Effector CD4-positive, alpha-beta T cell (primary cell): ENCODE results near the gene WDR6.
A peak's percentile ranks its signal among the peaks of the same experiment; 100 is the strongest.
"Not testable (repeated sequence)": the region's sequence is repeated elsewhere in the genome, so short reads cannot be mapped to it uniquely, and the experiment has no call there.

ENCODE experiments used
- DNase-seq: peaks from one replicate; pipeline ENCODE4 v3.0.0-alpha.2; 2020

WDR6 gene

DNA sequence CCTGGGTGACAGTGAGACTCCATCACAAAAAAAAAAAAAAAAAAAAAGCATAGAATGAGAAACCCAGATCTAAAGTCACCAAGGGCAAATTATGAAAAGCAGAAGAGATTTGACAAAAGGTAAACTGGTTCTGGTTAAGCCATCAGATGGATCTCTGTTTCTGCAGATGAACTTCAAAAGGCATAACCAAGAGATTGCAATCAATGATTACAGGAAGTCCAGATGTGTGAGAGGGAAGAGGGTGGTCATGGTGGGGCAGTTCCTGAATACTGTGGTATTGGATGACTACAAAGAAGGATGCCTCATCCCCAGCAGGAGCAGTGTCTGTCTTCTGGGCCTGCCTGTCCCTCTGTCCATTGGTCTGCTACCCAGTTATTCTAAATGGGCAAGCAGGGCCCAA, 13.4 kb upstream of the WDR6 start:
- DNase-seq, result no peak

DNA sequence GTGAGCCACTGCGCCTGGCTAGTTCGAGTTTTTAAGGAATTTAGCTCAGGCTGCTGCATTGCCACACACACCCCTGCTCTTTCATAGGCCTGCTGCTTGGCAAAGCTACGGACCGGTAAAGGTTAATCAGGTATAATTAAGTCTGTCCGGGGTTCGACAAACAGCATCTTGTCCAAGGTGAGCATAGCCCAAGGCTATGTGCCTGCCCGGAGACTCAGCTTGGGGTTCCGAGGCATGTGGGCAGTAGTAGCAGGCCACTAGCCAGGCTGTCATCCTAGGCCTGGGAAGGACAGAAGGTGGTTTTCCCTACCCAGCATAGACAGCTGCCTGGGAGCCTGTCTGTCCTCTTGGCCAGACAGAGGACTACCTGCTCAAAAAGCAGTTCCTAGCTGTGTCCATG, 10.6 kb upstream of the WDR6 start:
- DNase-seq, result no peak

DNA sequence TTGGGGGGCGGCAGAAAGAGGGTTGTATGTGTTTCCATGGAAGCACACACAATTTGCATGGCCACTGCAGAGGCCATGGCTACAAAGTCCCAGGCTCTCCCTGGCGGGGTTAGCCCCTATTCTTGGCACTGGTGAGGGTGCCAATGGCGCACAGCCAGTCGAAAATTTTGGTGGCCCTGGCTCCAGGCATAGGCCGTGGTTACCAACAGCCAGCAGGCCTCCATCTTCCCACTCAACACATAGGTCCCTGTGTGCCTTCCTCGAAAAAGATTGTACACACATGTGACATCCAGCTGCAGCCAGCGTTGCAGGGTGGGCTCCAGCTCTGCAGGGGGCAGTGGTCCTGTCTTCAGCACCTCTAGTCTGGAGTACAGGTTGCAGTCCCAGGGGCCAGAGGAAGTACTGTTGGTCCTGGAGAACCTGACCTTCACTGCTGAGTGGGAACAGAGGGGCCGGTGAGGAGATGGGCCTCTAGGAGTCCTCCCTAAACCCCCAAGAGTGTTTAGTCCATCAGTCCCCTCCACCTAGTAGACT, 10.0 kb upstream of the WDR6 start:
- no peak for DNase-seq

DNA sequence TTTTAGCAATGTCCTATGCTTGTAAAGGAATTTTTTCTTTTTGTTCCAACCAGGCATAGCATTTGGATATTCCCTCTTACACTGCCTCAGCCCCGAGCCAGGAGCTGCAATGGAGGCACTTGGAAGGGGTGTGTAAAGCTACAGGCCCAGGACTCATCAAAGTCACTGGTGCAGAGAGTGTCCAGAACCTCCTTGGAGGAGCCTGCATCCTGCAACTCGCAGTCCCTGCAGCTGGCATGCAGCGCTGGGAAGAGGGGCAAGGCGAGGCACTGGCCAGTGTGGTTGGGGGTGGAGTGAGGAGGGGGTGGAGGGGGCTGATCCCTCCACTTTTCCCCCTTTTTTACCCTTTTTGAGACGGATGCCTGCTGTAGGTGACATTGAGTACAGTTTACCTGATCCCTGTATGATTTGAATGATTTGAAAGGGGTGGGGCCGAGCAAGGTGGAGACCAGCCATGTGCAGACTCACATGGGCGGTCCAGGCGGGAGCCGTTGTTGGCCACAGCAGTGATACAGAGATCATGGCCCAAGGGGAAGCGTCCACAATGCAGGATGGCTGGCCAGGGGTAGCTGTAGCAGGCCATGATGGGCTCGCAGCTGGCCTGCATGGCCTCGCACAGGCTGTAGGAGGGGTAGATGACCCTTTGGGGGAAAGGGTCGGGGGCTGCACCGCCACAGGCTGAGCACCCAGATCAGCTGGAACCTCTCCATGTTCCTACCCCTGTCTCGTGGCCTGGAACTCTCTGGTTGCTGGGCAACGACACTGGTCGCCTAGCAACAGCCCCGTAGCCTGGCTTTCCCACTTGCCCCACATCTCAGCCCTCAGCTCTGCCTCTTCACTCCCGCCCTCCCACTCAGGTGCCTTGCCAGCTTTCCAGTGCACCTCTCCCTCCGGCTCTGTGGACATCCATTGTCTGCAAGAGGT, 9.2 kb upstream of the WDR6 start:
- no peak for DNase-seq

DNA sequence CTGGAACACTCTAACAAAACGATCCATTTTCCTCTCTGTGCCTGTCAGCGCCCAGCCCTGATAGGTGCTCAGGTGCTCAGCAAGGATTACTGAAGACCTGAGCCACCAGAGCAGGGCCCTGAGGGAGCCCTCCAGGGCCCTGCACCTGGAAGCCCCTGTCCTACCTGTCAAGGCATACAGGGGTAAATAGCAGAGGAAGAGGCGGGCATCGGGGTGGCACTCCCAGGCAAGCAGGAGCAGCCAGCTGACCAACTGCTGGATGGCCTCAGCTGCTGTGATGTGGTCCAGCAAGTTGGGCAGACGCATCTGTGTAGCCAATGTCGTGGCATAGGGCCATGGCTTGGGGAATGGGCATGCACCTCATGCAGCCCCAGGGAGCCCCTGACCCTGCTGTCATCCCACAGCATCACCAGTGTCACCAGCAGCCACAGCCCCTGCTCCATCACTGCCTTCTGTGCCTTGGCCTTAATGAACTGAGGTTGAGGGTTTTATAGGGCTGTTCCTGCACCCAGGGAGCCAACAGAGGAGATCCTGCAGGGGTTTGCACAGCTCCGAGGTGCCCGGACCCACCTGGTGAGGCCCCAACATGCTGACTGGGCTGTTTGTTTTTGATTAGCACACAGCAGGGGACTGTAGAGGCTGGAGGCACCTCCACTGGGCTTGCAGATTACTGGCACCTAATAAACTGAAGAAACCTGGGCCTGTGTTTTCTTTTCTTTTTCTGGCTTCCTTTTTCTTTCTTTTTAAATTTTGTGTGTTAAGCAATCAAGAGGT, 7.9 kb upstream of the WDR6 start:
- DNase-seq, result no peak

DNA sequence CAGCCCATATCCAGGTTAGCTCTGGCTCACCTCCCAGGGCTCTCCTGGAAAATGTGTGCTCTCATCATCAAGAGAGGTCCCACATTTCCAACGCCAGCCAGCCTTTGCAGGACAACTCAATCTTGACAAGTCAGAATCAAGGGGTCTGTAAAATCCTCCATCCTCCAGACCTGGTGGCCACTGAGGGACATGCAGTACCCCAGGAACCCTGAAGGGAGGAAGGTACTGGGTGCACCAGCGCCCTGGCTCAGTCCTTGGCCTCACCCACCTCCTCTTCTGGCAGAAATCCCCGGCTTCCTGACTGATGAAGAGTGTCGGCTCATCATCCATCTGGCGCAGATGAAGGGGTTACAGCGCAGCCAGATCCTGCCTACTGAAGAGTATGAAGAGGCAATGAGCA, 6.0 kb upstream of the WDR6 start:
- no peak for DNase-seq

DNA sequence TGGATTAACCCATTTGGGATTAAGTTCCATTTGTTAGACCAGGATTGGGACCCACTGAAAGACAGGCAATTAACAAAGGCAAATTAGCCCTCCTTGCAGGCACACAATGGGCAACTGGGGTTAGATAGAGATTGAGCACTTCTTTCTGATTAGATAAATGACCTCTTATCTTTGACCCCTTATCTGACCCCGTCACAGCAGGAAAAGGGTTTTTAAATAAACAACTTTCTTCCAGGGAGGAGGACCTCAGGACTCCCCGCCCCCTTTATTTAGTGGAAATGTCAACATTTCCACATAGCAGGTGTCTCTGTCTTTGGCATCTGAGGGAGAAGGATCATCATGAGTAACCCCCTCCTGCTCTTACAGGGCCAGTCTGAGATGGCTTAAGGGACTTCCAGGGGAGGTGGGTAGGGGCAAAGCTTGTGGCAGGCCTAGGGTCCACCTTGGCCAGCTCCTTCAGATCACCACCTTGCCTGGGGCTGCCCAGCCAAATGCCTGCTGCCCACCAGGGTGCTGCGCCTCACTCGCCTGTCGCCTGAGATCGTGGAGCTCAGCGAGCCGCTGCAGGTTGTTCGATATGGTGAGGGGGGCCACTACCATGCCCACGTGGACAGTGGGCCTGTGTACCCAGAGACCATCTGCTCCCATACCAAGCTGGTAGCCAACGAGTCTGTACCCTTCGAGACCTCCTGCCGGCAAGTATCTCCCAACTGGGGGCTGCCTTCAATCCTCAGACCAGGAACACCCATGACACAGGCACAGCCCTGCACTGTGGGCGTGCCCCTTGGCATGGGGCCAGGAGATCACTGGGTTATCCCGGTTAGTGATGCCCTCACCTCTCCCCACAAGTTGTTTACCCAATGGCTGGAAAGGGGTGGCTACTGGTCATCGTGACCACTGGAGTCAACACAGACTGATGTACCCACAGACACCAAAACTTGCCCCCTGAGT, 2.6 kb upstream of the WDR6 start:
- no peak for DNase-seq

DNA sequence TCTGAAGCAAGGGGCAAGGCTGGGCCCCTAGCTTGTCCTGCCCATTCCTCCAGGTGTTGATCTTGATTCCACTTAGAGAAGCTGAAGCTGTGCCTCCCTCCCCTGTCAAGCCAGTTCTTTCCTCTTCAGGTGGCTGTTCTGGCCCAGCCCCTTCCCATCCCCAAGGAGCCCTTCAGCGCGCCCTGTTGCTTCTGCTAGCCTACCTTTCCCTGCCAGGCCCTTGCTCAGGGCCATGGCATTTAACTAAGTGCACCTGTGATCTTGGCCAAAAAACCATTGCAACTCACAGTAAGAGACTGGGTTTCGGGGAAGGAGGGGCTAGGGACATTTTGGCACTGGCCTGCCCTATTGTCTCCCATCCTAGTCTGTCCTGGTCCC, 1.9 kb upstream of the WDR6 start:
- no peak for DNase-seq

DNA sequence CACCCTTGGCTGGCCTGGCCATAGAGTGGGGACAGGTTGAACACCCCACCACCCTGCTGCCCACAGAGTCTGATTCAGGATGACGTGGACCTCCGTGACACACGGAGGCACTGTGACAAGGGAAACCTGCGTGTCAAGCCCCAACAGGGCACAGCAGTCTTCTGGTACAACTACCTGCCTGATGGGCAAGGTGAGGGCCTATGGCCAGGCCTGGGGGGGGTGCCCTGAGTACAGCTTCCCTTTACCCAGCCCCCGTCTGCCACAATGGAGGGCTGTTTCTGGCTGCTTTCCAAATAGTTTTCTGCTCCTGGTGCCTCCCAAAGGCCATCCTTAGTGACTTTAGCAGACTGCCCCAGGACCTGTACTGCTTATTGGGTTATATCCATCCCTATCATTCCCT, 1.2 kb upstream of the WDR6 start:
- no peak for DNase-seq

DNA sequence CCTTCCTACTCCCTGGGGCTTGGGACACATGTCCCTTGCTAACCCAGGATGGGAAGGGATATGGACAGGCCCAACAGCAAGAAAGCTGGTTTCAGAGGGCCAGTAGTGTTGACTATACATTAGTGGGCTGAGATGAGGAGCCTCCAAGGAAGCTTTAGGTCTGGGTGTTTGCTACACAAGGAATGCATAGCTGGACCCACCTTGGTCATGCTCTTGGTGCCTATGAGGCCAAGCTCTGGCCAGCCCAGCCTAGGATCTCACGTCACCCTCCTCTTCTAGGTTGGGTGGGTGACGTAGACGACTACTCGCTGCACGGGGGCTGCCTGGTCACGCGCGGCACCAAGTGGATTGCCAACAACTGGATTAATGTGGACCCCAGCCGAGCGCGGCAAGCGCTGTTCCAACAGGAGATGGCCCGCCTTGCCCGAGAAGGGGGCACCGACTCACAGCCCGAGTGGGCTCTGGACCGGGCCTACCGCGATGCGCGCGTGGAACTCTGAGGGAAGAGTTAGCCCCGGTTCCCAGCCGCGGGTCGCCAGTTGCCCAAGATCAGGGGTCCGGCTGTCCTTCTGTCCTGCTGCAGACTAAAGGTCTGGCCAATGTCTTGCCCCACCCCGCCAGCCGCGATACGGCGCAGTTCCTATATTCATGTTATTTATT, 653 bp upstream of the WDR6 start:
- DNase-seq, result no peak

DNA sequence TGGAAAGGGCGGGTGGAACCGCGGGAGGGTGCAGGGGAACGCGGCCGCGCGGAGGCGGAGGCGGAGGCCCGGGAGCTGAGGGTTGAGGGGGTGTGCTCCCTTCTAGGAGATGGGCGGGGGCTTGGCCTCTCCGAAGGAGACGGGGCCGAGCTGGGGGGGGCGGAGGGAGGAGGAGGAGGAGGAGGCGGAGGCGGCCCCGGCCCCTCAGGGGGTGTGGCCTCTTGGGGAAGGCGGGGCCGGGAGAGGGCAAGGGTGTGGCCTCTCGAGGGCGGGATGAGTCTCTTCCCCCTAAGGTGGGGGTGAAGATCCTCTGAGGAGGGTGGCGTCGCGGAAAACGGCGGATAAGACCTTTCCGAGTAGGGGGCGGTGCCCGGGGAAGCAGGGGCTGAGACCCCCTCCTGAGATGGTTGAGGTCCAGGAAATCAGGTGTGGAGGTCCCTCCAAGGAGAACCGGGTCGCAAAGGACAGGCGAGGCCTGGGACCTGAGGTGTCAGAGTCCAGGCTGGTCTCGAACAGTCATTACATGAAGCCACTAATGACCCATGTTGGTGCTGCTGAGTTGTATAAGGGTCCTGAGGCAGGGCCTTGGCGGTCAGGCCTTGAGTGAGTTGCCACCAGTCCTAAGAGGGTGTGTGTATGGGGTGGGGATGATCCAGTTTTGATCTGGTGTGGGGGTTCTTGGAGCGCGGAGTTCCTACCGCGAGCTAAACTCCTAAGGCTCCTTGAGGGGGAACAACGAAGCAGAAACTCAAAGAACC, 759 bp downstream of the WDR6 start:
- DNase-seq, result peak; percentile 81

DNA sequence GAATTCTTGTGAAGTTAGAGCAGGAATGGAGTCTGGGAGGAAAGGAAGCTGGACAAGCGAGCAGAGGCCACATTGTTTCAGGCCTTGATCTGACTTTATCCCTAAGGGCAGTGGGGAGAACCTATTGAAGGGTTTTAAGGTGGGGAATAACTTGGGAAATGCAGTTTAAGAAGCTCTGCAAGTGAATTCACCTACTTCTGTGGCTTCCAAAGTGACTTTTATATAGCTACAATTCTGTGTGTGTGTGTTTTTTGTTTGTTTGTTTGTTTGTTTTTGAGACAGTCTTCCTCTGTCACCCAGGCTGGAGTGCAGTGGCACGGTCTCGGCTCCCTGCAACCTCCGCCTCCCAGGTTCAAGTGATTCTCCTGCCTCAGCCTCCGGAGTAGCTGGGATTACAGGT, 1.4 kb downstream of the WDR6 start:
- not testable (repeated sequence) for DNase-seq

DNA sequence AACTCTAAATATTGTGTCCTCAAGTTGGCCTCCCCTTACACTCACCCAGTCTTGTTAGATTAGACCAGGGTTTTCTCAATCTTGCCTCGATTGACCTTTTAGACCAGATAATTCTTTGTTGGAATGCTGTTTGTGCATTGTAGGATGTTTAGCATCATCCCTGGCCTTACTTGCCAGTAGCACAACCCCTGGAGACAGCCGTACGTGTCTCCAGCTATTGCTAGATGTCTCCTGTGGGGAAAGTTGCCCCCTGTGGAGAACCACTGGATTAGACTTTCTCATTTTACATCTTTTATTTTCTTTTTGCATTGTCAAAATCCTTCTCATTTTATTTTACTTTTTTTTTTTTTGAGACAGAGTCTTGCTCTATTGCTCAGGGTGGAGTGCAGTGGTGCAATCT, 2.2 kb downstream of the WDR6 start:
- DNase-seq, result no peak

DNA sequence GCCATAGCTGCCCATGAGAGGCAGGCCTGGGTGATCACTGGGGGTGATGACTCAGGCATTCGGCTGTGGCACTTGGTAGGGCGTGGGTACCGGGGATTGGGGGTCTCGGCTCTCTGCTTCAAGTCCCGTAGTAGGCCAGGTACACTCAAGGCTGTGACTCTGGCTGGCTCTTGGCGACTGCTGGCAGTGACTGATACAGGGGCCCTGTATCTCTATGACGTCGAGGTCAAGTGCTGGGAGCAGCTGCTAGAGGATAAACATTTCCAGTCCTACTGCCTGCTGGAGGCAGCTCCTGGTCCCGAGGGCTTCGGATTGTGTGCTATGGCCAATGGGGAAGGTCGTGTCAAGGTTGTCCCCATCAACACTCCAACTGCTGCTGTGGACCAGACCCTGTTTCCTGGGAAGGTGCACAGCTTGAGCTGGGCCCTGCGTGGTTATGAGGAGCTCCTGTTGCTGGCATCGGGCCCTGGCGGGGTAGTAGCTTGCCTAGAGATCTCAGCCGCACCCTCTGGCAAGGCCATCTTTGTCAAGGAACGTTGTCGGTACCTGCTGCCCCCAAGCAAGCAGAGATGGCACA, 5.3 kb downstream of the WDR6 start:
- DNase-seq, result no peak

DNA sequence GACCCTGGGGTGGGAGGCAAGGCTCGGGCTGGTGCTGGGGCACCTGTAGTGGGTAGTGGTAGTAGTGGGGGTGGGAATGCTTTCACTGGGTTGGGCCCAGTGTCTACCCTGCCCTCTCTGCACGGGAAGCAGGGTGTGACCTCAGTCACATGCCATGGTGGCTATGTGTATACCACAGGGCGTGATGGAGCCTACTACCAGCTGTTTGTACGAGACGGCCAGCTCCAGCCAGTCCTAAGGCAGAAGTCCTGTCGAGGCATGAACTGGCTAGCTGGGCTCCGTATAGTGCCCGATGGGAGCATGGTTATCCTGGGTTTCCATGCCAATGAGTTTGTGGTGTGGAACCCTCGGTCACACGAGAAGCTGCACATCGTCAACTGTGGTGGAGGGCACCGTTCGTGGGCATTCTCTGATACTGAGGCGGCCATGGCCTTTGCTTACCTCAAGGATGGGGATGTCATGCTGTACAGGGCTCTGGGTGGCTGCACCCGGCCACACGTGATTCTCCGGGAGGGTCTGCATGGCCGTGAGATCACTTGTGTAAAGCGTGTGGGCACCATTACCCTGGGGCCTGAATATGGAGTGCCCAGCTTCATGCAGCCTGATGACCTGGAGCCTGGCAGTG, 6.0 kb downstream of the WDR6 start:
- DNase-seq, result no peak

DNA sequence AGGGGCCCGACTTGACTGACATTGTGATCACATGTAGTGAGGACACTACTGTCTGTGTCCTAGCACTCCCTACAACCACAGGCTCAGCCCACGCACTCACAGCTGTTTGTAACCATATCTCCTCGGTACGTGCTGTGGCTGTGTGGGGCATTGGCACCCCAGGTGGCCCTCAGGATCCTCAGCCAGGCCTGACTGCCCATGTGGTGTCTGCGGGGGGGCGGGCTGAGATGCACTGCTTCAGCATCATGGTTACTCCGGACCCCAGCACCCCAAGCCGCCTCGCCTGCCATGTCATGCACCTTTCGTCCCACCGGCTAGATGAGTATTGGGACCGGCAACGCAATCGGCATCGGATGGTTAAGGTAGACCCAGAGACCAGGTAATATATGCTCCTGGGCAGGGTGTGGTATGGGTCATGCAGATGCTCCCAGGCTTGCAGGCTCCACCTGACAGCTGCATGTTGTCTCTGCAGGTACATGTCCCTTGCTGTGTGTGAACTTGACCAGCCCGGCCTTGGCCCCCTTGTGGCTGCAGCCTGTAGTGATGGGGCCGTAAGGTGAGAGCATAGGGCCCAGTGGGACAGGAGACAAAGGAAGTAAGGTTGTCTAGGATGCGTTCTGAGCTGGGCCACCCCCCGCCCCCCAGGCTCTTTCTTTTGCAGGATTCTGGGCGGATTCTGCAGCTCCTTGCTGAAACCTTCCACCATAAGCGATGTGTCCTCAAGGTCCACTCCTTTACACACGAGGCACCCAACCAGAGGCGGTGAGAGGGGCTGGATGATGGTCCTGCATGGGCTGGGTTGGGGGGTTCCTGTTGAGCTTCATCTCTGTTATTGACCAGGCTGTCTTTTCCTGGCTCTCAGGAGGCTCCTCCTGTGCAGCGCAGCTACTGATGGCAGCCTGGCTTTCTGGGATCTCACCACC, 6.8 kb downstream of the WDR6 start:
- no peak for DNase-seq

DNA sequence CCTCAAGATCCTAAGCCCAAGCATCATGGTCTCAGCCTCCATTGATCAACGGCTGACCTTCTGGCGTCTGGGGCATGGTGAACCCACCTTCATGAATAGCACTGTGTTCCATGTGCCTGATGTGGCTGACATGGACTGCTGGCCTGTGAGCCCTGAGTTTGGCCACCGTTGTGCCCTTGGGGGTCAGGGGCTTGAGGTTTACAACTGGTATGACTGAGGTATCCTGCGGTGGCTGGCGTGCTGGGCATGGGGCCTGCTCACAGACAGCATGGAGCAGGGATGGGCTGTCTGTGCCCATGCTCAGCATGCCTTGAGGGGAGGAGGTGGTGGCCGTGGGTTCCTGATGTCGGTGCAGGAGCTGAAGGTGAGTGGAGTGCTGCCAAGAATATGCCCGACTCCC, 7.9 kb downstream of the WDR6 start:
- no peak for DNase-seq

DNA sequence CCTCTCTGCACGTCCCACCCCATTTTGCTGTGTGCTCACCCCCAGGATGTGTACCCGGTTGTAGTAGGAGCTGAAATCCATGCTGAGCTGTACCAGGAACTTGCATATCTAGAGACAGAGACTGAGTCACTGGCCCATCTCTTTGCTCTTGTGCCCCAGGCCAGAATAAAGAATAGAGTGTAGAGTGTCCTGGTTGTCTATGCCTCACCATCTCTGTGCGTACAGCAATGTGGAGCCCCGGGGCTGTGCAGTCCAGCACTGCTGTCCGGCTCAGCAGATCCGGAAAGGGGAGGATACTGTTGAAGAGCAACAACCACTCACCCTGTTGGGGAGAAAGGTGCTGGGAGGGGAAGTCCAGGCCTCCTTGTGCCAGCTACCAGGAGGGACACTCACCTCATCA, 8.6 kb downstream of the WDR6 start:
- no peak for DNase-seq
